Globus pallidus (tissue), 1 donor: ENCODE results near the gene AFF3.

Experiments
- DNase-seq: peaks from one replicate; pipeline ENCODE4 v3.0.0-alpha.2; 2015; ENCODE audit warnings: low spot score

Gene AFF3

DNA sequence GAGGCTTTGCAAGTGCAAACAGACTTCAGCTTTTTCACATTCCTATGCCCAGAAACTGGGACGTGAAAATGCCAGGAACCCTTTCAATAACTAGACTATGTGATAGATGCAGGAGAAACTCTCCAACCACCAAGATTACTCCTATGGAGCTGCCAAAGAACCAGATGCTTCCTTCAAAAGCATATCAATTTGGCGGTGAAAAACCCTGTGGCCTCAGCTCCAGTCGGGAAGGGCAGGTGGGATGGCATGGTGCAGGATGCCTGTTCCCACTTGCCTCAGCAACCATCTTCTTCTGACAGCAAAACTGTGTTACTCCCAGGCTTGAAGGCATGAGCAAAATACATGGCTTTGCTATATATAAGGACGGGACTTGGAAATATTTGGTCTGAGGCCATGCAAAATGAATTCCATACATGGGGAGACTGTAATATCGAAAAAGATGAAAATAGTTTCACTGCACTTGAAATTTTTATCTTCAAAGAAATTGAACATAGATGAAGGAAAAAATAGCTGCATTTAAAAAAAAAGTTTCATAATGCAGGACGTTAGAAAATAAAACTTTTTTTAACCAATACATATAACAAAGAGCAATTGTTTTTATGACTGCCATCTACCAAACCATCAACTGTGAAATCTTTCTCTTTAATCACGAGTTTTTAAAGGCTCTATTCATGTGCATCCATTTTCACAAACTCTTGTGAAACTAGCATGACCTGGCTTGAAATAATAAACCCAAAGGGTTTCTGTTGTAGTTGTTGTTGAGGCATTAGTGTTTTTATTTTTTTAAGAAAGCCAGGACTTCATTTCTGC, 99.1 kb downstream of the AFF3 start:
- DNase-seq: no peak

DNA sequence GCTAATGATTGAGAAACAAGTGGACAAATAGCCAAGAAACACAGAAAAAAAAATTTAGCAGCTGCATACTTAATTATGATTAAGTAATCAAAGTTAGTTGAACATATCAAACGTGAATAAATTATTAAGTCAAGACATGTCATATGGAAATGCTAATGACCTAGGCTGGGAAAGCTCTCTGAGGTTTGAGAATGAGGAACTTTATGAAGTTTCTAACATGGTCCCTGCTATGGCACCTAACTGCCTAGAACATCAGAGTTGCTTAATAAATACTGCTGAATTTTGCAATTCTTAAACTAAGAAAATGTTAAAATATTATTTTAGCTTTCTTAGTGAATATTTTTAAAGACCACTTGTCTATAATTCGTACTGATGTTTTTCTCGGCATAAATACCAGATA, 99.8 kb downstream of the AFF3 start:
- no peak for DNase-seq

DNA sequence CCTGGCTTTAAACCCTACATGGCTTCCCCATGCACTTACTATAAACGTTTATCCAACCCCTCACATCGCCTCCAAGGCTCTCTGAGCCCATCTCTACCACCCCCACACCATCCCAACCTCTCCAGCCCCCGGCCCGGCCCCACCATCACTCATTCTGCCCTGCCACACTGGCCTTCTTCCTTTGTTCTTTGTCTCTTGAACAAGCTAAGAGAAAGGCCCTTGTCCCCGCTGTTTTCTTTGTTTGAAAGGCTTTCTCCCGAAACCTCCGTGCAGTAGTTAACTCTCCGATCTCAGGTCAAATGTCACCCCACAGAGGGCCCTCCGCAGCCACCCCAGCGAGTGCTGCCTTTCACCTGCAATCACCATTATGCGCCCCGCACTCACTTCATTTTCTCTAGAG, 100.4 kb downstream of the AFF3 start:
- DNase-seq: peak; percentile 37

DNA sequence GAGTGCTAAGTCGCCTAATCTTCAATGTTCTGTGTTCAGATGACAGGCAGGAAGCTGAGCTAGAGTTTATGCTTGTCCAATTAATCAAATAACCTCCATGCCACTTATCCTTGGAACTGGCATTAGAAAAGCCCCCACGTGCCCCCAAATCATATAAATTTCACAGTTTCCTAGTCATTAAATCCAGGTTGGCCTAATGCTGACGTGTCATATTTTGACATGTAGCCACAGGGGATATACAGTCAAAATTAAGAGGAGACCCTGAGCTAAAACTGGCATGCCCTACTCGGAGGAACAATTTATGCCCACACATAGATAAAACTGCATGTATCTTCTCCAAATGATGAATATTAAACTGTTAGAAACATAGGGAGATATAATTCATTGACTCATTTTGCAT, 101.0 kb downstream of the AFF3 start:
- no peak for DNase-seq

DNA sequence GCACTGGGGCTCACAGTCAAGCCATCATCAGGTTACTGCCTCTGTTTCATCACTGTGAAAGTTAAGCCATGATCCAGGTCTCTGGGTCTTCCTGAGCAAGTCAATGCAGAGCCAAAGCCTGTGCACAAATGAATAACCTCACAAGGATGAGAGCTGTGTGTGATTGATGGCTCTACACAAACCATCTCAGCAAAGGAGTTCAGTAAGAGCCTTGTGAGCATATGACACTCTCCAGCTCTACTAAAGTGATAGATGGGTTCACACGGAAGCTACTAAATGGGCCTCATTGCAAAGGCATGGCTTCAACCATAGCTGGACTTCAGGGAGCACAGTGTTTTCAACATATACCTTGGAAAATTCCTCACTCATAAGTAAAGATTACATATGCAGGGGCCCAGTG, 101.5 kb downstream of the AFF3 start:
- DNase-seq: no peak

DNA sequence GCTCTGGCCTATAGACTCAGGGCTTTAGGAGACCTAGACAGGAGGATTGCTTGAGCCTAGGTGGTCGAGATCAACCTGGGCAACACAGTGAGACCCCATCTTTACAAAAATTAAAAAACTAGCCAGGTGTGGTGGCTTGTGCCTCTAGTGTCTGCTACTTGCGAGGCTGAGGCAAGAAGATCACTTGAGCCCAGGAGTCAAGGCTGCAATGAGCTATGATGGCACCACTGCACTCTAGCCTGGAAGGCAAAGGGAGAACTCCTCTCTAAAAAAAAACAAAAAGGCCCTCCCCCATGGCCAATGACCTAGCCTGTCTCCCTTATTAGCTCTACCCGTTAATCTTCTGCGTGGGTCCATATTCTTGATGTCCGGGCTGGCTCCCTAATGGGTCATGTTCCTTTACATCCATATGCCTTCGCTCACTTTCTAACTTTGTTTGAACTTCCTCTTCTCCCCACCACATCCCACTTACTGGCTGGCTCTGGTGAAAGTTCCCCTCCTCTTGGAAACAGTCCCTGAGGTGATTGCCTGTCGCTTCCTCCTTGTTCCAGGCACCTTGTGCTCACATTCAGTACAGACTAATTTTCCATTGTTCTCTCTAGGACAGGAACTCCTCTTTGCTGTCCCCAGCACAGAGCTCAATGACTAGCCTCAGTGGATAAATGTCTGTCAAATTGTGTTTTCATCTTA, 103.0 kb downstream of the AFF3 start:
- no peak for DNase-seq

DNA sequence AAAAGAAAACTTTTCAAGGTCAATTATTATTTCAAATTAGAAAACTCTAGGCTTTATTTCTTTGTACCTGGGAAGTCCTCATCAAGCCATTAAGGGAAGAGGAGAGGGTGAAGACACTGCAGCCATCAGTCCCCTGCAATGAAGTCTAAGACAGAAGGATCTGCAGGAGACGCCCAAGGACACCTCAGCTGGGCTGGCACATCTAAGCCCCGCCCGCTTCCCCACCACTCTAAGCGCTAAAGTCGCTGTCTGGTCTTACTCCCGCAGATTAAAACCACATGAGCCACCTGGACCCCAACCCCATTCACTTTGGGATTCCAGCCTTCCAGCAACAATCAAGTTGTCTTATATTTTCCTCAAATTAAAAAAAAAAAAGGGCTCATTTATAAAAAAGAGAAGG, 104.4 kb downstream of the AFF3 start:
- no peak for DNase-seq

DNA sequence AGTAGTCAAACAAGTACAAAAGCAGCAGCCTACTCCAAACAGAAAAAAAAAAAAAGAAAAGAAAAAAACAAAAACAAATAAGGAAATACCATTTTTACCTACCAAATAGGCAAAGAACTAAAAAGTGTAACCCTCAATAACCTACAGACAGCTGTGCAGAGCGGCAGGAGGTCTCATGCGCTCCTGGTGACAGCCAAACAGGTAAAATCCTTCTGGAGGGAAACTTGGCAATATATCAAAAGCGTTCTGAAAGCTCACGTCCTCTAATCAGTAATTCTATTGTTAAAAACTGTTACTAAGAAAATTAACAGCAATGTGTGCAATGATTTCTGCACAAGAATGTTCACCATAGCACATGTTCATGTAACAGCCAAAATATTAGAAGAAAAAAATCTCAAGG, 105.6 kb downstream of the AFF3 start:
- DNase-seq: no peak

DNA sequence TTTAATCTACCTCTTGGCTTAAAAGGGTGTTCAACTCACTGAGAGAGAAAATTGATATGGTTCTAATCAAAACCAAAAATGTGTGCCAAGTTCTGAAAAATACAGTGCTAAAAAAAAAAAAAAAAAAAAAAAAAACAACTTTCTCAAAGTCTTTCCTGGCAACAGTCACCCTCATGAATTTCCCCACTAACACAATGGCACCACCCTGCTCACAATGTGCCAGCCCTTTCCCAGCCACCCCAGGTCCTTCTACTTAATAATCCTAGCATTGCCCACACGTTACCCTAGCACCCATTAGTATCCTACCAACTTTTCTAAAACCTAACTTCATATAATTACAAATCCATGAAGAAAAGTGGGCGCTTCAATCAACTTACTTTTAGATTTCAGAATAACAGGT, 106.4 kb downstream of the AFF3 start:
- DNase-seq: no peak

DNA sequence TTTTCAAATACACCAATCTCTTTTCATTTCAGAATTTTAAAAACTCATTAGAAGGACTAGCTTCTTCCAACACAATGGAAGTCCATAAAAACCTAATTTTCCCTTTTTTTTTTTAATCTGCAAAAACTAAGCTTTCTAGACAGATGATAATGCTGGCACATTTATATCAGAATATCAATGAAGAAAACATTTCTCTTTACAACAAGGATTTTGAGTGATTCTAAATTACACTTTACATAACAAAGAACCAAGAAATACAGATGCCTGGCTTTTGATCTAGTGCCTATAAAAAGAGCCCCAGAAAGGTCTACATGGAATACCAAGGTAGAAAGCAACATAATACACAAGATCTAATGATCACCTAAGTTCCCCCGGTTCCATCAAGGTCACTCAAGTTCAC, 108.0 kb downstream of the AFF3 start:
- no peak for DNase-seq

DNA sequence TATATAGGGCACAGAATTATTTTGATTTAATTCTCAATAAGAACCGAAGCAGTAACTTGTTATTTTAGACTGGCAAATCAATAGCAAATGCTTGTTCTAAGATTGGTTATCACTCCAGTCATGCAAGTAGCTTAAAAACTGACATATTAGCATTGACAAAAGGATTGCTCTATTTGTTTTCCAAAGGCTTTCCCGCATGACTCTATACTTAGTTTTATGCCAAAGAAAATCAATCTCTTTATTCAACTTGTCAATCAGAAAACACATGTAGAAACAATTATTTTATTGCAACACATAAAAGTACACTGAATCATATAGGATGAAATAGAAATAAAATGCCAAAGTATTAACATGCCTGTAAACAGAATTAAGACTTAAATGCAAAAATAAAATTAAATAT, 108.4 kb downstream of the AFF3 start:
- DNase-seq: no peak

DNA sequence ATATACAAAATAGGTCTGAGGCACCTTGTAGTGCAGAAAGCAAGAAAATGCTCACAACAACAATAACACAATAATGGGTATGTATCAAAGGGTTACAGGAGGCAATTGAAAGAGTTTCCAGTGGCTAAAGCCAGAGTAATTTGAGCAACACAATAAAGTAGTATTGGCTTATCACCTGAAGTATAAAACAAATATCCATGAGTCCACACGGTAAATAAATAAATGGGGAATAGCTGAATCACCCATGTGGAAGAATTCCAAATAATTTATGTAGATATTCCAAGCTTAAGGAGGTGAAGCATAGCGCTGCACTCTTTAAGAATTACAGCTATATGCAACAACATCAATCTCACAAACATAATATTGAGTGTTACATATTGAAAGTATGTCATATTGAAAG, 110.8 kb downstream of the AFF3 start:
- DNase-seq: no peak

DNA sequence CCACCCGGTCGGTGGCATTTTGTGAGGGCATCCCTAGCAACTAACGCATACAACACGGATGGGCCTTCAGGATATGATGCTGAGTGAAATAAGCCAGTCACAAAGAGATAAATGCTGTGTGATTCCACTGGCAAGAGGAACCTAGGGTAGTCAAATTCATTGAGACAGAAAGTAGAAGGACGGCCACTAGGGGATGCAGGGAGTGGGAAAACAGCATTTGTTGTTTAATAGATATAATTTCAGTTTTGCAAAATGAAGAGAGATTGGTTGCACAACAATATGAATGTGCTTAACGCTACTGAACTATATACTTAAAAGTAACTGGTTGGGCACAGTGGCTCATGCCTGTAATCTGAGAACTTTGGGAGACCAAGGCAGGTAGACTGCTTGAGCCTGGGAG, 112.9 kb downstream of the AFF3 start:
- DNase-seq: no peak

DNA sequence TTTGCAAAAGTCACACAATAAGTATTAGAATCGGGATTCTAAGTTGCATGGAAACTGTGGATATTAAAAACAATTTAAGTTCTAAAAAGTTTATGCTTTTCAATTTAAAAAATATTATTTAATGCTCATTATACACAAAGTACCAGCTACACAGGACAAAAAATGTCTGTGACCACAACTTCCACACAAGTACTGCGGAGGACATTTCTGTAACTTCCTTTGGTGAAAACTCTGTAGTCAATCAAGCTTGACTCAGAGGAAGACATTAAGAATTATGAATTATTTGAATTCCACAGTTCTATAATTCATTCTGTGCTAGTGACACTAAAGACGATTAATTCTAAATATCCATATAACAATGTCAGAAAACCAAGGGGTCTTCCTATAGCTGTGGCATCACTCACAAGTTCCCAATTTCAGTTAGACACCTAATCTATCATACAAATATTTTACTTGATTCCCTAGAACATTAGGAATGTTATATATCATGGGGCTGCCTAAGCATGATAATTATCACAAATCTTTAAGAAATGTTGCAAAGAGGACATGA, 120.5 kb downstream of the AFF3 start:
- DNase-seq: no peak

DNA sequence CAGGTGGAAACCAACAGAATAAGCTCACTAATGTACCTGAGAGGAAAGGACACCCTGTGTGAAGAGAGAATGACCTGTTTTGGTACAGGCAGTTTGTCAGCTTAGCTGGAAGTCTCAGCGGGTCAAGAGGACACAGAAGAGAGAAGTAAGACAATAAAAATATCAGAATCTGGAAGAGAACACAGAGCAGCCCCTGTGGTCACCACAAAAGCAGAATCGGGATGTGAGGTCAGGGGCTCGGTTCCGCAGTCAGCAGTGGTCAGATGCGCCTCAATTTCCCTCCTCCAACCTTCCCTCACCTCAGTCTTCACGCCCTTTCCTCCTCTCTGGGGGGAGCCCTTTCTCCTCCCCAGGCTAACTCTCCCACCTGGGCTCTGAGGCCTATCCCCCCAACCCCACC, 122.9 kb downstream of the AFF3 start:
- DNase-seq: no peak

DNA sequence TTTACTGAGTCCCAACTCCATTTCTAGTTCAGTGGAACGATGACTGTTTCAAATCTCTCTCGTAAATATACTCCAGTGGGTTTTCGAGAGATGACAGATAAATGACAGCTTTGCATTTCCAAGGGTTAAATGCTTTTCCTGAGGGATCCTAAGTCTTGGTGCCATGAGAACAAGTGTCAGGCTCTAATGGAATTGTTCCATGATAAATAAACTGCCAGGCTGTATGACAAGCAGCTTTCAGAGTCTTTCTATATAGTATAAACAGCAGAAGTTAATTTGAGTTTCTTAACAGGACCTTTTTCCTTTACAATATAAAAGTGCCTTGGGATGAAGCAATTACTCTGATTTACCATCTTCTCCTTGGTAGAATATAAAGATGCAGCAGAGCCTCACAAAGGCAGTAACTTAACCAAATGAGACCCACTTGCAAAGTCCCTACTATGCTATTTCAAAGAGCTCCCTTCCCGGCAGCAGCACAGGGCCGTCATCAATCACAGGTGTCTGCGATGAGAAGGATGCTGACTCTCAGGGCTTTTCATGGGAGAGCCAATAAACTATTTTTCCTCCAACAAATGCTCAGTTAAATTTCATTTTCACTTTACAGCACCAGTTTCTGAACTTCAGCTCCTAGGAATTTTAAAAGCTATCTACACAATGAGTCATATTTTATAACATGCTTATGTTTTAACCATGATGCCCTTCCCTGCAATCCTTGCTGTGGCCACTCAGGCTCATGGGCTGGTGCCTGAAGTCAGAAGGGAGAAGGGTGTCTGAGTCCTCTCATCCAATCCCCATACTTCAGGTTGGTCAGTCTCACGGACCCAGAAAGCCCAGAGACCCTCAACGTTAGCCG, 123.8 kb downstream of the AFF3 start:
- DNase-seq: no peak

DNA sequence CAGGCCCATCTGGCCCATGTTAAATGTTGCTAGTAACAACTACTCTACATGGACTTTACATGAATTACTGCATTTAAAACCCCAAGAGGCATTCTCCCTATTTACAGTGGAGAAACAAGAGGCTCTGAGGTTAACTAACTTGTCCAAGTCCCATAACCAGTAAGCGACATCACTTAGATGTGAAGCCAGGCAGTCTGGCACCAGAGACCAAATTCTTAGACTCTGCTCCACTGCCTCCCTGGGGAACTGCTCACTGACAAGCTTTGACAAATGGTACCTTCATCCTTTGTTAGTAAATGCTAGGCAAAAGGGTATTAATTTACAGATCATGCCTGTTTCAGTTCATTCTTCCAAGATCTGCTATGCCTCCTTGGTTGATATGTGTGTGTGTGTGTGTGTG, 124.8 kb downstream of the AFF3 start:
- no peak for DNase-seq

DNA sequence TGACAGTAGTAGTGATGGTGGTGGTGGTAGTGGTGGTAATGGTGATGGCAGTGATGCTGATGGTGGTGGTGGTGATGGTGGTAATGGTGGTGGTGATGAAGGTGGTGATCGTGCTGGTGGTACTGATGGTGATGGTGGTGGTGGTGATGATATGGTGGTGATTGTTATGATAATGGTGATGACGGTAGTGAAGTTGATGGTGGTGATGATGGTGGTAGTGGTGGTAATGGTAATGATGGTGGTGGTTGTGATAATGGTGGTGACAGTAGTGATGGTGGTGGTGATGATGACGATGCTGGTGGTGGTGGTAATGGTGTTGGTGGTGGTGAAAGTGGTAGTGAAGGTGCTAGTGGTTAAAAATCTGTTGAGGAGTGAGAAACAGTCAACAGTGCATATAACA, 125.6 kb downstream of the AFF3 start:
- DNase-seq: no peak

DNA sequence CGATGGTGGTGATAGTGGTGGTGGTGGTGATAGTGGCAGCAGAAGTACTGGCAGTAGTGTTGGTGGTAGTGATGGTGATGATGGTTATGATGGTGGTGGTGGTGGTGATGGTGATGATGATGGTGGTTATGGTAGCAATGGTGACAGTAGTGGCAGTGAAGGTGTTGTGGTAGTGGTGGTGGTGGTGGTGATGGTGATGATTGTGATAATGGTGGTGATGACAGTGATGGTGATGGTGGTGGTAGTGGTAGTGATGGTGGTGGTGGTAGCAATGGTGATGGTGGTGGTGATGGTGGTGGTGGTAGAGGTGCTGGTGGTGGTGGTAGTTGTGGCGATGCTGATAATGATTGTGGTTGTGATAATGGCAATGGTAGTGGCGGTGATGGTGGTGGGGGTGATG, 126.5 kb downstream of the AFF3 start:
- DNase-seq: no peak

DNA sequence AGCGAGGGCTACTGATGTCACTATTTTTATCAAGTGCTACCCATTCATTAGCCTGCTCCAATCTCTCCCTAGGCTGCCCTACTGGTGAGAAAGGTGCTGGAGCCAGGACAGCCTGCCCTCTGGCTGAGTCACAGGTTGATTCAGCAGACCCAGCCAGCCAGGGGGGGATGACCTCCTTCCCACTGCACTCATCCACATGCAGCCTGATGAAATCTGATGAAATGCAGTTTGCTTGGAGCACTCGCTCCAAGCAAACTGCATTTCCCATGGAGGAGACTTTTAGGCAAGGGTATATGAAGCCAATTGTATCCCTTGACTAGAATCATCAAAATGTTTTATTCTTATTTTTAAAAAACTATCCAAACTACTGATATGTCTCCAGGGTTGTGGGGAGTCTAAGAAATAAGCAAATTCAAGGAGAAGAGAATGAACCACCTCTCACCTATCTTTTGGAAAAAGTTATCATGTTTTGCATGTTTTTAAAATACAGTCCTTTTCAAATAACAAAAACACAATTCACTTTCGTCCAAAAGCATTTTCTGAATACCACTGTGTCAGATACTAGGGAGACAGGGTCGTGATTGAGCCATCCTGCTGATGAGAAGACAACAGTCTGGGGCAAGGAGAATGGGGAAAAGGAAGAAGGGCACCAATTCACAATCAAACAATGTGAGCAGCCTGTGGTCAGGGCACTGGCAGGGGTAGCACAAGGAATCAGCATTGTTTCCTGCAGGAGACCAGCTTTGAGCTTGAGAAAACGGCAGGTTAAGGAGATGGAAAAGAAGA, 128.3 kb downstream of the AFF3 start:
- no peak for DNase-seq

DNA sequence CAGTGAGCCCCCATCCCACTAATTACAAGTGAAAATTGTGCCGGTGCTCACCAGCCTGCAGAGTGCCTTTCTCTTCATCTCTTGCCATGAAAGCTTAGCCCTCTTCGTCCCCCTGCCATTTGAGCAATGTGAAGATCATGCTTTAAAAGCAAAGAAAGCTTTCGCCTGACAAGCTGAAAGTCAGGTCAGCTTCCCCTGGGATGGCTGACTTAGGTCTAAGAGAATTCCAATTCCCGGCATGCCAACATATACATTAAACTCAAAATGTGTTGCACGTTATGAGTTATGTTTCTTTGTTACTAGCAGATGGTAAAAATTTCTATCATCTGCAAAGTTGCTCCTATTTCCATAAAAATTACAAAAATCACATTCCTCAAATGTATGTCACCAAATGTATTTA, 129.8 kb downstream of the AFF3 start:
- DNase-seq: no peak

DNA sequence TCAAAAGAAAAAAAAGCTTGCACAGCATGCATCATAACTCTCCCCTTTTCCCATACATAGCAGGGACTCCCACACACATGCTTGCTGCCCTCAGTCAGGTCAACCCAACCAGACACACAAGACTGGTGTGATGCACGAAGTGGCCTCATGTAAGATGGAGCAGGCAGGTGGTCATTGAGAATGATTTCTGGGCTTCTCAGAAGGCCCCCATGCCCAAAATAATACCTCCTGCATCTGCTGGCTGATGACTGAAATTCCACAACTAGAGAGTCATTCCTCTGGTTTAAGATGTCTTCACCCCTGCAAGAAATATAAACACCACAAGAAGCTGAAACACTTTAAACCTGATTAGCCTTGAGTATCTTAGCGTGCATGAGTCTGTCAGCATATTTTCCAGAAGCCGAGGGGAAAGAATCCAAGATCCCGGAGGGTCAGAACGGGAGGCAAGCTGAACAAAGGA, 131.1 kb downstream of the AFF3 start:
- no peak for DNase-seq
